ENCODE data around the gene NKTR. TPM values are rescaled to one million over a fixed set of nuclear protein-coding genes. Genes with fewer than 3 reads are reported as not detected.
A peak's percentile ranks its signal among the peaks of the same experiment; 100 is the strongest.

Gene NKTR
- total and polyA plus RNA-seq, 9 of the 15 experiments (the other 6 are each of a cell fraction or from before 2014, with no cell fraction given) = 19.7 to 123 (median 92.6) TPM

DNA sequence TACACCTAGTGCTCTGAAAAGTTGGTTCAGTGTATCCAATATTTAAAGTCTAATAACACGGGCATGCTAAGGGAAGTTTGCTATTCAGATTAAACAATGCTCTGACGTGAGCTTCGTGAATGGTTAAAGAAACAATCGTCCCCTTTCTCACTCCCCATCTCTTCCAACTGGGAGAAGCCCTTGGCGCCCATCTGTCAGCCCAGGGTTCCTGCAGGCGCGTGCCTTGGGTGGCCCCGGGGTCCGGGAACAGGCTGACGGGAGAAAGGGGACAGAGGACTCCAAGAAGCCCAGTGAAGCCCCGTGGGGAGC is 19.1 kb upstream of the NKTR start (continued):
- TF ChIP-seq, protein P1, sequence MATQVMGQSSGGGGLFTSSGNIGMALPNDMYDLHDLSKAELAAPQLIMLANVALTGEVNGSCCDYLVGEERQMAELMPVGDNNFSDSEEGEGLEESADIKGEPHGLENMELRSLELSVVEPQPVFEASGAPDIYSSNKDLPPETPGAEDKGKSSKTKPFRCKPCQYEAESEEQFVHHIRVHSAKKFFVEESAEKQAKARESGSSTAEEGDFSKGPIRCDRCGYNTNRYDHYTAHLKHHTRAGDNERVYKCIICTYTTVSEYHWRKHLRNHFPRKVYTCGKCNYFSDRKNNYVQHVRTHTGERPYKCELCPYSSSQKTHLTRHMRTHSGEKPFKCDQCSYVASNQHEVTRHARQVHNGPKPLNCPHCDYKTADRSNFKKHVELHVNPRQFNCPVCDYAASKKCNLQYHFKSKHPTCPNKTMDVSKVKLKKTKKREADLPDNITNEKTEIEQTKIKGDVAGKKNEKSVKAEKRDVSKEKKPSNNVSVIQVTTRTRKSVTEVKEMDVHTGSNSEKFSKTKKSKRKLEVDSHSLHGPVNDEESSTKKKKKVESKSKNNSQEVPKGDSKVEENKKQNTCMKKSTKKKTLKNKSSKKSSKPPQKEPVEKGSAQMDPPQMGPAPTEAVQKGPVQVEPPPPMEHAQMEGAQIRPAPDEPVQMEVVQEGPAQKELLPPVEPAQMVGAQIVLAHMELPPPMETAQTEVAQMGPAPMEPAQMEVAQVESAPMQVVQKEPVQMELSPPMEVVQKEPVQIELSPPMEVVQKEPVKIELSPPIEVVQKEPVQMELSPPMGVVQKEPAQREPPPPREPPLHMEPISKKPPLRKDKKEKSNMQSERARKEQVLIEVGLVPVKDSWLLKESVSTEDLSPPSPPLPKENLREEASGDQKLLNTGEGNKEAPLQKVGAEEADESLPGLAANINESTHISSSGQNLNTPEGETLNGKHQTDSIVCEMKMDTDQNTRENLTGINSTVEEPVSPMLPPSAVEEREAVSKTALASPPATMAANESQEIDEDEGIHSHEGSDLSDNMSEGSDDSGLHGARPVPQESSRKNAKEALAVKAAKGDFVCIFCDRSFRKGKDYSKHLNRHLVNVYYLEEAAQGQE (IDR thresholded peaks at IDR 0.05; ENCODE audit: borderline replicate concordance) = no peak
- TF ChIP-seq, protein P1 (CRISPR knock-in tag; IDR thresholded peaks at IDR 0.05; ENCODE audit: low read depth) = peak; percentile 37; the same call in 1 of the 2 replicates
- TF ChIP-seq SOX6 (IDR thresholded peaks at IDR 0.05) (peak; percentile 43; the same call in 1 of the 2 replicates), ERF (CRISPR knock-in tag; IDR thresholded peaks at IDR 0.05) (0 out of 2 replicates have a peak, but pooled peaks have one; percentile 68), DMBX1 (CRISPR knock-in tag; IDR thresholded peaks at IDR 0.05; ENCODE audit: borderline replicate concordance) (0 out of 2 replicates have a peak, but pooled peaks have one; percentile 28), RREB1 (CRISPR knock-in tag; IDR thresholded peaks at IDR 0.05) (0 out of 2 replicates have a peak, but pooled peaks have one; percentile 68), CCAR2 (IDR thresholded peaks at IDR 0.05; ENCODE audit: low read depth, low read length) (no peak), JUN (IDR thresholded peaks at IDR 0.05; ENCODE audit: borderline replicate concordance, low read depth, low read length) (0 out of 2 replicates have a peak, but pooled peaks have one; percentile 2), JUN (CRISPR knock-in tag; IDR thresholded peaks at IDR 0.05; ENCODE audit: borderline replicate concordance) (no peak), TCF7 (IDR thresholded peaks at IDR 0.05; ENCODE audit: borderline replicate concordance) (0 out of 2 replicates have a peak, but pooled peaks have one; percentile 28), TAF1 (IDR thresholded peaks at IDR 0.05; ENCODE audit: control insufficient read depth, extremely low read depth, insufficient read depth, low read length, severe bottlenecking) (peak; percentile 33), ZNF143 (CRISPR knock-in tag; IDR thresholded peaks at IDR 0.05) (0 out of 2 replicates have a peak, but pooled peaks have one; percentile 23), SMARCC2 (IDR thresholded peaks at IDR 0.05; ENCODE audit: low read depth) (no peak)

All from K562 (cell line).